GM18861 (cell line): ENCODE results near the gene JPH3.

ENCODE experiments used
- ATAC-seq: cut with Tn5 transposase; IDR thresholded peaks from one replicate; pipeline ENCODE4 v1.9.1; 2021; ENCODE audit not compliant: unreplicated experiment

Gene JPH3

DNA sequence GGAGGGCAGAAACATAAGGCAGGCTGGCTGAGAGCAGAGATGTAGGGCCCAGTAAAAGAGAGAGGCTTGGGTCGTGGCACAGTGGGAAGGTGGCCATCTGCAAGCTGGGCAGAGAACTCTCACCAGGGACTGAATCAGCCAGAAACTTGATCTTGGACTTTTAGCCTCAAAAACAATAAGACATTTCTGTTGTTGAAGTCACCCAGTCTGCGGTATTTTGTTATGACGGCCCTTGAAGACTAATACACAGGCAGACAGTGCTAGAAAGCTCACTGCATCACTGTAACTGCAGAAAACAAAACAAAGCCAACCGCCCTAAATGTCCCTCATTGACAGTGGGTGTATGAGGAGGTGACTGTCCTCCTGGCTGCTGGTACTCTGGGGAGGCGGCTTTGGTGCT is 3.9 kb upstream of the JPH3 start:
- ATAC-seq, result no peak

DNA sequence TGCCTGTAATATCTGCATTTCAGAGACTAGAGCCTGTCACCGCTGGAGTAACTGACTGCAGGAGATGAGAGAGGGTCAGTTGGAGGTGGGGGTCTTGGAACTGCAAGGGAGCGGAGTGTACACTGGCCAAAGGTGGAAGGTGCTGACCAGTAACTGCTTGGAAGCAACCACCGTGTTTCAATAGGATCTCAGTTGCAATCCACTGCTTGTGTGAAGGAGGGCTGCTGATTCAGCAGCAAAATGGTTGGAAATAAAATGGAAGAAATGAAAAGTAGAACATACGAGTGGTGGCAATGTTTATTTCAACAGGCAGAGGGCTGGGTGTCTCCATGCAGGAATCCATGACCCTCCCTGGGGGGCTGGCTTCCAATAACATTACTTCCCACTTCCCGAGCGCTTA is 2.1 kb upstream of the JPH3 start:
- ATAC-seq, result no peak

DNA sequence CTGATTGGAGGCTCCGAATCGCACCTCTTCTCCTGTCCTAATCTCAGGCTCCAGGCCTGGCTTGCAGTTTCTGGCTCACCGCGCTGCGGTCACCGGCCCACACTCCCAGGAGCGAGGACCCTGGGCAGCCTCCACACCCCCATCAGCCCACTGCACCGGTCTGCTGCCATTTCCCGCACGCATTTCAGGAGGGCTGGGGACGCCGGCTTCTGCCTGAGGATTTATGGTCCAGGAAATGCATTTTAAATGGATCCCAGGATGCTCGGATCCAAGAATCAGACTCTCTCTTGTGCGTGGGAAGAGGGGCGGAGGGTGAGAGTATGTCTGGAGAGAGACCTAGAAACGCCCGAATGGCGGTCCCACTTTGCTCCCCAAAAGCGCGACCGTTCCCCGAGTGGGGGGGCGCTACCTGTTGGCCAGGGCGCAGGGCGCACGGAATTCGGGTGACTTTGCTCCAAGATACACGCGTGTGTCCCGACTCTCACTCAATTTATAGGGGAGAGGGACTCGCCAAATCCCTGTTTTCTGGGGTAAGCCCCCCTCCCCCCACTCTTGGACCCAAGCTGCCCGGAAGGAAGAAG is 817 bp upstream of the JPH3 start:
- no peak for ATAC-seq

DNA sequence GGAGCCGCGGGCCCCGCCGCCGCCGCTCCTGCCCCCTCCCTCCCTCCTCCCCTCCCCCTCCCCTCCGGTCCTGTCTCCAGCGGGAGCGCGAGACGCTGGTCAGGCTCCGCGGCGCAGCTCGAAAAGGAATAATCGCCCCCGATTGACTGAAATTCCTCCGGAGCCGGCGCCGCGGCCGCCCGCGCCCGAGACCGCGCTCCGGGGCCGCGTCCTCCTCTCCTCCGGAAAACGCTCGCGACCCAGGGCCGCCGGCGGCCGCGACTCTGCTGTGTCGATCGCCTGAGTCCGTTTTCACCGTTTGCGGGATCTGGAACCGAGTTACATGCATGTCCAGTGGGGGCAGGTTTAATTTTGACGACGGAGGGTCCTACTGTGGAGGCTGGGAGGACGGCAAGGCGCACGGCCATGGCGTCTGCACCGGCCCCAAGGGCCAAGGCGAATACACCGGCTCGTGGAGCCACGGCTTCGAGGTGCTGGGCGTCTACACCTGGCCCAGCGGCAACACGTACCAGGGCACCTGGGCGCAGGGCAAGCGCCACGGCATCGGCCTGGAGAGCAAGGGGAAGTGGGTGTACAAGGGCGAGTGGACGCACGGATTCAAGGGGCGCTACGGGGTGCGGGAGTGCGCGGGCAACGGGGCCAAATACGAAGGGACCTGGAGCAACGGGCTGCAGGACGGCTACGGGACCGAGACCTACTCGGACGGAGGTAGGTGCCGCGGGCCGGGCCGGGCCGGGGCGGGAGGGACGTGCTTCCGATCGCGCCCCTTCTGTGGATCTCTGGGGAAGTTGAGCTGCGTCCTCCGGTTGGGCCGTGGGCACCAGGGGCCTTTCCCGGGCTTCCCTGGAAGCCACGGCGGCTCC is 744 bp downstream of the JPH3 start:
- no peak for ATAC-seq

DNA sequence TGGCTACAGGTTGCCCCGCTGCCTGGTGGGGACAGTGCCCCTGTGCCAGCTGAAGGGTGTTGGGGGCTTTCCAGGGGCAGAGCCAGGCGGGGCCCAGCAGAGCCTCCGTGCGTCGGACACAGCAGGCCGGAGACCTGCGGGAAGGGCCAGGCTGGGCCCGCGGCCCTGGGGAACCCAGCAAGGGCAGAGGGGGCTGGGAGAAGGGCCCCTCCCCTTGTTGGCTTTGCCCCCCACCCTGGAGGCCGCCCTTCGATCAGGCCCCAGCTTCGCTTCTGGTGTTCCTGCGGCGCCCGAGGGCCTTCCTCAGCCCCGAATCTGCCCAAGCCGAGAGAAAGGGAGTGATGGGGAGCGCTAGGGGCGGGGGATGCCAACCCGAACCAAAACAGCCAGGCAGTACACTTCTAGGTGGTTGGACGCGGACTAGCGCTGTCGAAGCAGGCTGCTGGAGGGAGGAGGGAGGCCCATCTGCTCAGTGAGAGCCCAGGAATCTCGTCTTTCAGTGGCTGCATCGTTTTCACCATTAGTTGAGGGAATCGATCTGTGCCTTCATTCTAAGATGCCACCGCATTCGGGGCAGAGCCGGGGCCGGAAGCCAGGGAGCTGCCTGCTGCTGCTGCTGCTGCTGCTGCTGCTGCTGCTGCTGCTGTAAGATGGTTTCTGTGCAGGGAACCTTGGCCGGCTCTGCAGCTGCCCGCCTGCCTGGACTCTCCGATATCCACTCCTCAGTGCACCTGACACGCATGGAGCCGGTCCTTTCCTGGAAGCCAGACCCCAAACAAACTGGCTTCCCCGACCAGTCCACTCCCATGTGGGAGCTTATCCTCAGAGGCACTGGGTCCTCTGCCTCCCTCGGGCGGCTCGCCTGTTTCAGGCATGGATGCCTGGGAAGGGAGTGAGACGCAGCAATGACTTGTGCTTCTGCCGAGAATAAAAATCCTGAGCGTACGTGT is 1.7 kb downstream of the JPH3 start:
- no peak for ATAC-seq

DNA sequence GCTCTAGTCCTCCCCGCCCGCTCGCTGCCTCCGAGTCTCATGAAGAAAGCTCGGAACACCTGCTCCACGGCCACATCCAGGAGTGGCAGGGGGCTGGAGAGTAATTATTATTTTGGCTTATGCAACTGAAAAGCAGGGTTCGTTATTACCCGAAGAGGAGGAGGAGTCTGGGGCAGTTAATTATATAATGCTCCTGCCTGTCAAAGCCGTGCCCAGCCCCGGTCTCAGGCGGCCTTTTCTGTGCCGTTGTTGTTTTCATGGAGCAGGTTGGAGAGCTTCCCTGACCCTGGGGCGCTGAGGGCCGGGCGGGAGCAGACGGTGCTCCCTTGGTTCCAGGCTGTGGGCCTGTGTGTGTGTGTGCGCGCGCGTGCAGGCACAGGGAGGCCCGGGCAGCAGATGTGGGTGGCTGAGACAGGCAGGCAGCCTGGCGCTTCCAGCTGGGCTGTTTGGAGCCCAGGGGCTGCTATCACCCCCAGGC is 2.4 kb downstream of the JPH3 start:
- ATAC-seq, result no peak

DNA sequence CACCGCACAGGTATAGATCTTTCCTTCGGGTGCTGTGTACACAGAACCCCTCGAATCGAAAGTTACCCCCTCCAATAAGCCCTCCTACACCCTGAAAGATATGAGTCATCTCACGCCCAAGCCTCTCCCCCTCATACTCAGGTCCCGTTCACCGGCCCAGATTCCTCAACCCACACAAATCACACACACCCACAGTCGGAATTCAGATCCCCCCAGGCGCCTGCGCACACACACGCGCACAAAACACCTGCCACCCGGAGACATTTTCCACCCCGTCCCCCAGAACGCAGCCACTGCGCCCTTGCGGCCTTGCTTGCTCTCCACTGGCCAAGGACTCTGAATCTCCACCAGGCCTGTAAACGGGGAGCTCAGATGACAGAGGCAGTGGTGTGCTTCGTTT is 4.9 kb downstream of the JPH3 start:
- no peak for ATAC-seq

DNA sequence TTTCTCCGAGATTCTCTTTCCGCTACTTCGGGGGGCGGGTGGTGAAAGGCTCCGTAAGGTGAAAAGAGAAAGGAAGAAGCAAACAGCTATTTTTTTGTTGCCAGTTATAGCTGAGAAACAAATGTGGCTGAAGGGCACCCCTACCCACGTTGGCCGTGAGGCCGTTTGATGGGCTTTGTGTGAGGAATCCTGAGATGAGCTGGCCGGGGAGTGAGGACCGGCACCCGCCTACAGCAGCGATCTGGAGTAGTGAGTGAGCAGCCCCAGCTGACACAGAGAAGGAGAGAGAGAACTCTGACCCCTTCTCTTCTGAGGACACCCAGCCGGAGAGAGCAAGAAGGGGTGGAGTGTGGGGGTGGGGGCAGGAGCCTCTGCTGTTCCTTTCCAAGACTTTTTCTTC is 5.6 kb downstream of the JPH3 start:
- ATAC-seq, result no peak

DNA sequence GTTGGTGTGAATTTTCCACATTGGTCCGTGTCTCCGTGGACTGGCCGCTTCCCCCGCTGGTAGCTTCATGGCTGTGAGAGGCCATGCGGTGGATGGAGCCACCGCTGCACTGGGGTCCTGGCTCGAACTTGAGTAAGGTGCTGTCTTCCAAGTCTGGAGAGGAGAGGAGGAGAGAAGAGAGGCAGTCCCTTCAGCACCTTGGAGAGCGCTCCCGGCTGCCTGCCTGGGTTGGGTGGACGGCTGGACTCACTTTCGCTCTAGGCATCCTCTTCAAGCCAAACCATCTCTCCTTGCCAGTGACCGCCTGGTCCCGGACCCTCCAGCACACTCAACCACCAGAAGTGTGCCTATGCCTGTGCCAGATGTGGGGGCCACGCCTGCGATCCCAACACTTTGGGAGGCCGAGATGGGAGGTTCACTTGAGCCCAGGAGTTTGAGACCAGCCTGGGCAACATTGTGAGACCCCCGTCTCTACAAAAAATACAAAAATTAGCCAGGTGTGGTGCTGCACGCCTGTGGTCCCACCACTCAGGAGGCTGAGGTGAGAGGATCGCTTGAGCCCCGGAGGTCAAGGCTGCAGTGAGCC is 6.2 kb downstream of the JPH3 start:
- no peak for ATAC-seq

DNA sequence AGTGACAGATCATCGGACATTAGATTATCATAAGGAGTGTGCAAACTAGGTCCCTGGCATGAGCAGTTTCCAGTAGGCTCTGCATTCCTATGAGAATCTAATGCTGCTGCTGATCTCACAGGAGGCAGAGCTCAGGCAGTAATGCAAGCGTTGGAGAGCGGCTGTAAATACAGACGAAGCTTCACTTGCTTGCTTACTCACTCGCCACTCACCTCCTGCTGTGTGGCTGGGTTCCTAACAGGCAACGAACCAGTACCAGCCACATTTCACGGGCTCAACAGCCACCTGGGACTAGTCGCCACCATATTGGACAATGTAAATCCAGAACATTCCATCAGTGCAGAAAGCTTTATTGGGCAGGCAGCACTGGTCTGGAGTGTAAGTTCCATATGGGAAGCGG is 7.7 kb downstream of the JPH3 start:
- ATAC-seq, result no peak

DNA sequence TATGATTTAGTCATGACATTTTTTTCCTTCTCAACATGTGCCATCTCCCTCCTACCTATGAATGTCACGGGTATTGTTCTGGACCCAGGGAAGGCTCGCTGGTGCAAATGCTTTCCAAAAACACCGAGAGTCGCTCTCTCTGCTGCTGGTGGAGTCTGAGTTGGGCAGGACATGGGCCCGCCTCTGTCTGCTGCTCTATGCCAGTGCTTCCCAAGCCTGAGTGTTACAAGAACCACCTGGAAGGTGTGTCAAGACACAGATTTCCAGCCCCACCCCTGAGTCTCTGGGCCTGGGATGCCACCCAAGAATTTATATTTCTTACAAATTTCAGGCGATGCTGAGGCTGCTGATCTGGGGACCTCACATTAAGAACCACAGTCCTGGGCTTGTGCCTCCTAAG is 9.1 kb downstream of the JPH3 start:
- no peak for ATAC-seq

DNA sequence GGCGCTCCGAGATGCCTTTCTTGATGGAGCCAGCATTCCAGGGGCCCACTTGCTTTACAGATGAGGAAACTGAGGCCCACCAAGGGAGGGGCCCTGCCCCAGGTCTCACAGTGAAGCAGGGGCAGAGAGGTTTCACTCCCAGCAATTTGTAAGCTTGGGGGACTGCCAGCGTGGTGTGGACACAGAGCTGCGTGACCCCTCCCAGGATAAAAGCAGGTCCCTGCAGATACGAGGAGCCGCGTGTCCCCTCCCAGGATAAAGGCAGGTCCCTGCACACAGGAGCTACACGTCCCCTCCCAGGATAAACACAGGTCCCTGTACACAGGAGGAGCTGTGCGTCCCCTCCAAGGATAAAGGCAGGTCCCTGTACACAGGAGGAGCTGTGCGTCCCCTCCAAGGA is 11.7 kb downstream of the JPH3 start:
- no peak for ATAC-seq

DNA sequence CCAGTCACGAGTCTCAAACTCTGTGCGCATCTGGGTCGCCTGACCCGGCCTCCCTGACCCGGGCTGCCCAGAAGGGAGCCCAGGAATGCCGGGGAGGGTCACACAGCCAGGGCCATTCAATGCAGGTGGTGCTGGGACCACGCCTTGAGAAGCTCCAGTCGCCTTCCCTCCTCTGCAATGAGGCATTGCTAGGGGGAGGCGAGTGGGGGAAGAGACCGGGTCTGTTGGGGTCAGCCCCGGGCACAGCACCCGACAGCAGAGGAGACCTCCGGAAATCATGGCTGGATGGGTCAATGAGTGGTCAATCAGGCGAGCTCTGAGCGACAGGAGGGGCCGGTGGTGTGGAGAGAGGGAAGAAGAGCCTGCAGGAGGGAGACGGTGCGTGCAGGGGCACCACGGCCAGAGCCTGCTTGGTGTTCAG is 13.3 kb downstream of the JPH3 start:
- ATAC-seq, result no peak

DNA sequence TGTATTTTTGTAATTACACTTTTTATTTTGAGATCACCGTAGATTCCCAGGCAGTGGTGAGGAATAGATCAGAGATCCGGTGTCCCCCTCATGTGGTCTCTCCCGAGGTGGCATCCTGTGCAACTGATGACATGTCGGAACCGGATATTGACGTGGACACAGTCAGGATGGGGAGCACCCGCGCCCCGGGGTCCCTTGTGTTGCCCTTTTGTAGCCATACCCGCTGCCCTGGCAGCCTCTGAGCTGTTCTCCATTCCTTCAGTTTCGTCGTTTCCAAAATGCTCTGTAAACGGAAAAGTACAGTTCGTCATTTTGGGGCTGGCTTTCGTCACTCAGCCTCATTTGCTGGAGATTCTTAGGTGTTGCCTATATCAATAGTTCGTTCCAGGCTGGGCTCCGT is 14.2 kb downstream of the JPH3 start:
- ATAC-seq, result no peak

DNA sequence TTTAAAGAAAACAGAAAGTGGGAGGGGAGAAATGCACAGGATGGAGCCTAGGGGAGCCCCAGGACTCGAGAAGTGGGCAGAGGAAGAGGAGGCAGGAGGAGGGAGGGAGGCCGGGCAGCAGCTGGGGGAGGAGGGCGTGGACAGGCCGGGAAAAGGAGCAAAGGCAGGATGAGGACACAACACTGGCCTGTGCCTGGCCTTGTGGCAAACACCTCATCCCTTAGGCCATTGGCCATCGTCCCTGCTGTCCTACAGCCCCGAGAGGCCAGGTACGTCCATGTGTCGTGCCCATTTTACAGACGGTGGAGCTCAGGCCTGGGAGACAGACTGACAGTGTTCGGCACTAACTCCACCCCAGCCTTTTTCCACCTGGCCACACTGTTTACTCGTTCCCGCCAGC is 15.9 kb downstream of the JPH3 start:
- ATAC-seq, result no peak

DNA sequence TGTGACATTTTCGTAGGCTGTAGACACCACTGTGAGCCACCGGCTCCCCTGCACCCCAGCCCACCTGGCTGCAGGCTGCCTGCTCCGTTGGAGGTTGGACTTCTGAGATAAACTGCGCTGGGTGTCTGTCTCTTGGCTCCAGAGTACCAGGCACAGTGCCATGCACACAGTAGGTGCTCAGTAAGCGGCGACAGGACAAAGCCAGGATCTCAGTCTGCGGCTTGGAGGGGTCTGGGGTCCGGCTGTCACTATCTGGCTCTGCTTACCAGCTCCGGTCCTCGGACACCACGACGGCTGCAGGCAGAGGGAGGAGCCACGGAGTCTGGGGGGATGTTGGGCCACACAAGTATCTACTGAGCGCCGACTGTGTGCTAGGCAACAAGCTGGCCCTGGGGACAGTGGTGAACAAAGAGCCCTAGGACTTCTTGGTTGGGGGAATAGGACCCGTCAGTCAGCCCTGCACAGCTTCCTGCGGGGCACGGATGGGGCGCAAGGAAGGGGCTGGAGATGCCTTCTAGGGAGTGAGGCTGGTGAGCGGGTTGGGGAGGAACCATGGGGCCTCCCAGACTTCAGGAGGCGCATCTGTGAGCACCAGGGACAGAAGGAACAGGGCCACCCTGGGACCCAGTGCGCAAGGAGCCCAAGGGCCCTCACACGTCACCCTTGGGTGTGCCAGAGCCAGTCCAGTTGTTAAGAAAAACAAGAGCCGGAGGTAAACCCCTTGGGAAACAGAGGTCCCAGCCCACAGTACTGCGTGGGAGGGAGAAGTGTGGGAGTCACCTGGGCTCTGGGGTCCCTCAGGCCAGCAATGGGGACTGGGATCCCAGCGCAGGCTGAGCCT is 17.3 kb downstream of the JPH3 start:
- ATAC-seq, result no peak

DNA sequence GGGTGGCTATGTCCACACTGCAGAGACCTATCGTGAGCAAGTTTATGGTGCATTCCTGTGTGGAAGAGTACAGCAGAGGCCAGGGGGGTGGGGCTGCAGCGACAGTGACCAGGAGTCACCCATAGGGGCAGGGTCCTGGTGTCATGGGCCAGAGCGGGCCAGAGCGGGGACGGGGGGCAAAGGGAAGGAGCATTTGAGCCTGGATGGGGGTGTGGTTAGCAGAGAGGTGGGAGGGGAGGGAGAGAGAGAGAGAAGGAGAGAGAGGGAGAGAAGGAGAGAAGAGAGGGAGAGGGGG is 17.8 kb downstream of the JPH3 start:
- ATAC-seq, result no peak

DNA sequence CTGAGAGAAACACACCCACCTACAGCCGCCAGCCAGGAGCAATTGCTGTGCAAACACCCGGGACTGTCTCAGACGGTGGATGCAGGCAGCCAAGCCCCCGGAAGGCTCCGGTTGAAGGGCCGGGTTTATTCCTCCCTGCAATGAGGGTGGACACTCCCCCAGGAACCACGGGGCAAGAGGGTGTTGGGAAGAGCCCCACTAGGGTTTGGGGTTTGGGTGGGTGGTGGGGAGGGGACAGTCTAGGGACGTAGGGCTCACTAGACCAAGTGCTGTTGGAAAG is 19.2 kb downstream of the JPH3 start:
- ATAC-seq, result no peak

DNA sequence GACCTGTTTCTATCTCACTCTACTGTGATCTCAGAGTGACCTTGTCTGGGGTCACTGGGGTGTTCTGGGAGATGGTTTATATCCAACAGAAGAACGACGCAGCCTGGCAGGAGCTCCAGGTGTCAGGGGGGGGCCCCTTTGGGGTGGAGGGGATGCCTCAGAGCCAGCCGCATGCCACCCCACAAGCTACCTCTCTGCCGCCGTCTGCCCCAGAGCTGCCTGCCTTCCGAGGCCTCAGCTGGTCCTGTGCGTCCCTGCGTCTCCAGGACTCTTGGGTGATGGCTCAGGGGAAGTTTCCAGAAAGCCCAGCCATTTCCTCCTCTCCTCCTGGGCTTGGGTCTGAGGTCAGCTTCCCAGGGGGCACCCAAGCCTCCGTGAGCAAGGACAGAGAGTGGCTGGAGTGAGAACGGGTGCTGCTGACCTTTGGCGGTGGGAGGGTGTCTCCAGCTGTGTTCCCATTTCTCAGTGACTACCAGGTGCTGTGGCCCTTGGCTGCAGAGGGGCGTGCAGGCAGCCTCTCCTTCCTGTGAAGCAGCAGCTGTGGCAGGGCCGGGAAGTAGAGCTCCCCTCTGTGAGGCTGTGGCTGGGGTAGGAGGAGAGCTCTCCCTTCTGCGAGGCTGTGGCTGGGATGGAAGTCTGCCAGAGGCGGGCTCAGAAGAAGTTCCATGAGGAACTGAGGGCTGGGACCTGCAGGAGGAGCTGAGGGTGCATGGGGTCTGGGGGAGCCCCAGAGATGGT is 19.8 kb downstream of the JPH3 start:
- no peak for ATAC-seq

DNA sequence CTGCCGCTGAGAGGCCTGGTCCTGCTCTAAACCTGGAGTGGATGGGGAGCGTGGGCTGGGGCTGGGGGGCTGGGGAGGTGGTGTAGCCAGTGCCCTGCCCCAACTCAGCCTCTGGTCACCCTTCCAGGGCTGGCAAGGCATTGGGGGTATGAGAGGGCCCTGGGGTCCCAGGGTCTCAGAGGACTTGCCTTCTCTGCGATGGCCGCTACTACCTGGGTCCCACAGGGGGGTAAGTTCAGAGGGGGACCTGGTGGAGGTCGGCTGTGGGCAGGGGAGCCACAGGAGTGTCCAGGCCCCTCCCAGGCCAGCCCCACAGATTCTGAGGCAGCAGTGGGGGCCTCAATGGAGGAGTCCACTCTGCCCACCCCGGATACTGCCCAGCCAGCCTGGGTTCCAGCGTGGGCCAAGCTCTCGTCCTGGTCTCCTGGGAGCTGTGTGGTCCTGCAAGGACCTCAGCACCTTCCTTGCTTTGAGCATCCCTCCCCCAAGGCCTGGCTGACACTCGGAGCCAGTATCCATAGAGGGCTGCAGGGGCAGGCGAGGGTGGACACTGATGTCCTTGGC is 20.5 kb downstream of the JPH3 start:
- no peak for ATAC-seq
